GM21825 (cell line): ENCODE results near the gene TTN.

Source experiments
- ATAC-seq: cut with Tn5 transposase; IDR thresholded peaks from one replicate; pipeline ENCODE4 v1.9.1; 2021; ENCODE audit warnings: mild to moderate bottlenecking, moderate library complexity; ENCODE audit not compliant: unreplicated experiment

TTN gene

GRCh38 chr2:178506101-178506500 lies 301.1 kb downstream of the TTN start:
- no peak for ATAC-seq

GRCh38 chr2:178502751-178503150 lies 304.5 kb downstream of the TTN start:
- ATAC-seq = no peak

- no peak for ATAC-seq
Measured at GRCh38 chr2:178499640-178500039, 307.6 kb downstream of the TTN start.

- ATAC-seq = no peak
Measured at GRCh38 chr2:178498137-178498536, 309.1 kb downstream of the TTN start.

GRCh38 chr2:178496049-178496448 lies 311.2 kb downstream of the TTN start:
- no peak for ATAC-seq

- ATAC-seq = no peak
Measured at GRCh38 chr2:178491612-178492011, 315.6 kb downstream of the TTN start.

DNA sequence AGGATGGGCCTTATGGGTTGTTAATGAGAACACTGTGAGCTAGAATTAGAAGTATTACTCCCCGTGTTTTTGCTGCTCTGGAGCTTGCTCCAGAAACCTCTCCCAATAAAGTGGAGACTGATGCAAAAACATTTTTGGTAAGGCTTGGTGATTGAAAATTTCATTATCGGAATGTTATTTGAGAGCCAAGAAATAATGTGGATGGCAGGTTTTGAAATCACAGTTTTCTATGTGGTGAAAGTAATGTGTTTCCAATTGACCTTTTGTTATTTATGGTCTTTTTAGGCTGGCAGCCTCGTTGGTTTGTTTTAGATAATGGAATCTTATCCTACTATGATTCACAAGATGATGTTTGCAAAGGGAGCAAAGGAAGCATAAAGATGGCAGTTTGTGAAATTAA lies 321.9 kb downstream of the TTN start:
- no peak for ATAC-seq

DNA sequence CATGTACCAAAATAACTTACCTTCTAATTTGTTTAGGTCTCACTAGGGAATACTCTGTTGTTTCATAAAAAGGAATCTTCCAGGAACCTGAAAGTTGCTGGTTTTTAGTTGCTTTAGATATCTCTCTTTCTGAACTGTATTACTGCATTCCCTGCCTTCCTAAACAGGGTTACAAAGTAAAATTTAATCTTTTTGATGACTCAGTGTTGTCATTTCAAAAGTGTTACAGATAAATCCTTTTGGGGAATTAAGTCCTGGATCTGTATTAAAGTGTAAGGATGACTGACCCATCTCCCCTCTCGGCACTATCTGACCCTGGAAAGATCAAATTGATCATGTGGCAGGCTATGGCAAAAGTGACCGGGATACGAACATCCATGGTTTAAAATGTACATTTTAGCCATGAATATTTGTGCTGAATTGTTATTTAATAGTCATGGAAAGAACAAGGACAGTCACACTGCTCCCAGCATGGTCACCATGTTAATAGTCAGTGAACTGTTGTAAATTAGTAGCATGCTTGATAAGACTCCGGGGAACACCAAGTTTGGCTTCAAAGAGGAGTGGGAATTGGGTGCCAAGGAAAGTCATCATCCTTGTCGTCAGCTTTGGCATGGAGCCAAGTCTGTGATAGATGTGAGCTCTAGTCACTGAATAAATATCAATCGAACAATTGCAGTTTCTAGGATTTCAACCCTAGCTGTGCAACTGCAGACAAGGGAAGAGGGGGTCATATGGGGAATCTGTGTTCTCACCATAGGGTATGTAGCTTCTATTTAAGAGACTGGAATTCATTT lies 322.8 kb downstream of the TTN start:
- ATAC-seq = no peak

DNA sequence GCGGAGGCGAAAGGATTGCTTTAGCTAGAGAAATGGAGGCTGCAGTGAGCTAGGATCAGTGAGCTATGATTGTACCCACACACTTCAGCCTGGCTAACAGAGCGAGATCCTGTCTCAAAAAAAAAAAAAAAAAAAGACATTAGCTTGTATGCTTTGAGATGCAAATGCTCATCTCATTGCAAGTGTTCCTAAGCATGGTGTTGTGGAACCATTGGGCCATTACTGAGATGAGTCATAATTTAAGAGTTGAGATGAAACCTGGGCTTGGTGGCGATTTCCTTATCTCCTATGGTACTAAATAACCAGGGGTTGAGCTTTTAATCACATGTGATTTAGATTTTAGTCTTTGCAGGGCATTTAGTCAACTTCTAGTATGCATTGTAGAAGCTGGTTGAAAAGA lies 324.8 kb downstream of the TTN start:
- ATAC-seq = peak; percentile 34

DNA sequence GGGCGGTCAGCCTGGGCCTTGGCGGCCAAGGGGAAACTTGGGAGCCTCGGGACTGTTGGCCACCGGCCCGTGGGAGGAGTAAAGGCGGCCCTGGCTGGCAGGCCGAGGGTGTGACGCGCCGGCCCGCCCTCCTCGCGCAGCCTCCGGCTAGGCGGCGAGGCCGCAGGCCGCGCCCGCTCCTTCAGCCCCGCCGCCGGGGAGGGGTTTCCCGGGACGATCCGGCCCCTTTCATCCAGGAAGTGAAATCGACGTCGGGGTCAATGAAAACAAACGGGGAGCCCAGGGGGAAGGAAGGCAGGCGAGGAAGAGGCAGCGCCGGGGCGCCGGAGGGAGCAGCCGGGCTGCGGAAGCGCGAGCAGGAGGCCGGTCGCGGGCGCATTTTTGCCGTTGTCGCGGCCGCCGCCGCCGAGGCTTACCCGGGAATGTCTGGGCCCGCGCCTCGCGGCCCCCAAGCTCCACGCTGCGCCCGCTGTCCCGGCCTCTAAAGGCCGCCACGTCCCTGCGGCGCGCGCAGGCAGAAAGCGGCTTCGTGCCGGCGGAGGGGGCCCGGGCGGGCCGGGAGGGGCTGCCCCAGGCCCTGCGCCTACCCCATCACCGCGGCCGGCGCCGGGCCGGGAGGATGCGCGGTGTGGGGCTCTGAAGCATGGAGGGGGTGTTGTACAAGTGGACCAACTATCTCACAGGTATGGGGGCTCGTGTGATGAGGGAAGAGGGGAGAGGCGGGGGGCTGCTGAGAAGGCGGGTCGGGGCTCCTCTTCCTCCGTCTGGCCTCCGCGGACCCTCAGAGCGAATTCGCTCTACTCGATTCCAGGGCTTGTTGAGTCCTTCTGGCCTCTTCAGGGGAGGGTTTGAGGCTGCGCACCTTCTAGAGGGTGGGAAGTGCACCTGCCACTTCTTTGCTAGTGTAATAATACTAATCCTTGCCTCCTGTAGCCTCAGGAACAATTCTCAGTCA lies 326.7 kb downstream of the TTN start, which contains the start of gene PLEKHA3:
Gene PLEKHA3 (plus strand): TSS at position 231 of the 955 bp plus-strand sequence. CDS start 413 bp downstream, at position 644.
- ATAC-seq = peak; percentile 64

- no peak for ATAC-seq
Measured at GRCh38 chr2:178479758-178480226, 327.4 kb downstream of the TTN start.

- no peak for ATAC-seq
Measured at GRCh38 chr2:178479275-178479616, 328.0 kb downstream of the TTN start.

- ATAC-seq = peak; percentile 47
Measured at GRCh38 chr2:178478439-178479274, 328.6 kb downstream of the TTN start, which contains the start of gene FKBP7. FKBP7 (minus strand) TSS chr2:178478600; CDS start chr2:178478499, 101 bp downstream.

DNA sequence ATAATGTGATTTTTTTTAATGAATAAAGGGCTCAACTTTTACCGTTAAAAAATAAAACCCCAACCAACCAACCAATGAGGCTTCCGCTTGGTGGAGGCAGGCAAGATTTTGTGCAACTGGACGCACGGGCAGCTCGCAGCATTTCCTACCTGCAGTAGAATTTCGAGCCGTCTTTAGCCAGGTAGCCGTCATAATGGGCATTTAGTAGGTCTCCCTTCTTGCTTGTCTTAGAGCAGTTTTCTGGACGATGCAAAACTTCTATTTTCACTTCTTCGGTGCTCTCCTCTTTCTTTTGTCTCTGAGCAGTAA lies 329.1 kb downstream of the TTN start:
- no peak for ATAC-seq

GRCh38 chr2:178477443-178478129 lies 329.6 kb downstream of the TTN start:
- no peak for ATAC-seq

DNA sequence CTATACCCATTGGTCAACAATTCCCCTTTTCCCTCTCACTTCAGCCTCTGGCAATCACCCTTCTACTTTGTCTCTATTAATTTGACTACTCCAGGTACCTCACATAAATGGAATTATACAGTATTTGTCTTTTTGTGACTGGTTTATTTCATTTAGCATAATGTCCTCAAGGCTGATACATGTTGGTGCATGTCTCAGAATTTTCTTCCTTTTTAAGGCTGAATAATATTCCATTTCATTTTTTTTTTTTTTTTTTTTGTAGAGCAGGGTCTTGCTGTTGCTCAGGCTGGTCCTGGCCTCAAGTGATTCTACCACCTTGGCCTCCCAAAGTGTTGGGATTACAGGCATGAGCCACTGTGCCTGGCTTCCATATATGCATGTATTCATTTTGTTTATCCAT lies 330.7 kb downstream of the TTN start:
- no peak for ATAC-seq
